SK-N-SH treated with all-trans-retinoic acid at 6 μM for 48 hours (cell line): Measurements from ENCODE around the gene DNASE1.

Source experiments
- ARNTL ChIP-seq: fragments of 450-650 bp; formaldehyde crosslinking; IDR thresholded peaks from 2 replicates; pipeline ENCODE4 v1.5.0; 2020; ENCODE audit warnings: low read depth, mild to moderate bottlenecking, moderate library complexity, borderline replicate concordance
- BACH2 ChIP-seq: fragments of 250-450 bp; sonication (Bioruptor Pico); IDR thresholded peaks from 2 replicates; pipeline ENCODE4 v1.9.0; 2021; ENCODE audit warnings: mild to moderate bottlenecking, borderline replicate concordance
- GLIS3 ChIP-seq: fragments of 250-450 bp; sonication (Bioruptor Pico); IDR thresholded peaks from 2 replicates; pipeline ENCODE4 v1.5.0; 2020; ENCODE audit warnings: mild to moderate bottlenecking, moderate library complexity
- ISL1 ChIP-seq: fragments of 250-450 bp; sonication (Bioruptor Pico); IDR thresholded peaks from 2 replicates; pipeline ENCODE4 v2.1.2; 2022; ENCODE audit warnings: mild to moderate bottlenecking, moderate library complexity
- RARB ChIP-seq: fragments of 250-450 bp; sonication (Bioruptor Pico); IDR thresholded peaks from 2 replicates; pipeline ENCODE4 v1.8.0; 2021; ENCODE audit warnings: mild to moderate bottlenecking, moderate library complexity
- TOX ChIP-seq: fragments of 250-450 bp; sonication (Bioruptor Pico); IDR thresholded peaks from 2 replicates; pipeline ENCODE4 v1.8.0; 2021; ENCODE audit warnings: mild to moderate bottlenecking, moderate library complexity, borderline replicate concordance
- ZFP30 ChIP-seq: fragments of 450-650 bp; formaldehyde crosslinking; IDR thresholded peaks from 2 replicates; pipeline ENCODE4 v1.5.0; 2022; ENCODE audit warnings: mild to moderate bottlenecking, moderate library complexity
- TF ChIP-seq, protein P1 (sequence below): fragments of 250-450 bp; sonication (Bioruptor Pico); IDR thresholded peaks from 2 replicates; pipeline ENCODE4 v1.5.1; 2020; ENCODE audit warnings: low read depth, mild to moderate bottlenecking, moderate library complexity
- TF ChIP-seq, protein P2 (sequence below): fragments of 250-450 bp; sonication (Bioruptor Pico); IDR thresholded peaks from 2 replicates; pipeline ENCODE4 v1.5.0; 2020; ENCODE audit warnings: mild to moderate bottlenecking, moderate library complexity

DNA sequence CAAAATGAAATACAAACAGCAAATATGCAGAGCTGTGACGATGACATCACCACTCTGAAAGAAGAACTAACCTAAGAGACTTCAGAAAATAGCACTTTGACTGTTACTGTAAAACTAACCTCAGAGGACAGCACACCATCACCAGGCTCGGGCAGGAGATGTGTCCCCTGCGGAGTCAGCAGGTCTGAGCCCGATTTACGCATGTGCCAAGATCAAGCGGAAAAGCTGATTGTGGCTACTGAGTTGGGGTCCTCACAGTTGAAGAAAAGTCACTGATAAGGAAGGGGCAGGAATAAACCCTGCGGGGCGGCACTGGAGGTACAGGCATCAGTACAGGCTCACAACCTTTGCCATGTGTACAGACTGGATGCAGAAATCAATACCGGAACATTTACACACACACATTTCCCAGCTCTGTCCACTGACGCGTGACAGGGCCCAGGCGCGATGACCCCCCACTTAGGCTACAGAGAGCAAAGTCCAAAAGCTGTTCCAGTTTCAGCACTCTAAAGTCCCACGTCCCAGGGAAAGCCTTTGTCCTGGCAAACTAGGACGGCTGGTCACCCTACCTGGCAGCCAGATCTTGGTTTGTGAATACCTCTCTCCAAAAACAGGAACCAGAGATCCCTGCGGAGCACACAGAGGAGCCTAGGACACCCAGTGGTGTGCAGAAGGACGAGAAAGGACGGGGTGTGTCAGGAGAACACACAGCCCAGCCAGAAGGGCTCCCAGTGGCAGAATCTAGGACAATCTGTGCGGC is 41.3 kb downstream of the DNASE1 start:
- TF ChIP-seq TOX (CRISPR knock-in tag) (no peak), RARB (no peak), ISL1 (CRISPR knock-in tag) (no peak), BACH2 (CRISPR knock-in tag) (no peak), ZFP30 (CRISPR knock-in tag) (no peak), ARNTL (no peak), GLIS3 (CRISPR knock-in tag) (no peak)
- TF ChIP-seq, protein P1, sequence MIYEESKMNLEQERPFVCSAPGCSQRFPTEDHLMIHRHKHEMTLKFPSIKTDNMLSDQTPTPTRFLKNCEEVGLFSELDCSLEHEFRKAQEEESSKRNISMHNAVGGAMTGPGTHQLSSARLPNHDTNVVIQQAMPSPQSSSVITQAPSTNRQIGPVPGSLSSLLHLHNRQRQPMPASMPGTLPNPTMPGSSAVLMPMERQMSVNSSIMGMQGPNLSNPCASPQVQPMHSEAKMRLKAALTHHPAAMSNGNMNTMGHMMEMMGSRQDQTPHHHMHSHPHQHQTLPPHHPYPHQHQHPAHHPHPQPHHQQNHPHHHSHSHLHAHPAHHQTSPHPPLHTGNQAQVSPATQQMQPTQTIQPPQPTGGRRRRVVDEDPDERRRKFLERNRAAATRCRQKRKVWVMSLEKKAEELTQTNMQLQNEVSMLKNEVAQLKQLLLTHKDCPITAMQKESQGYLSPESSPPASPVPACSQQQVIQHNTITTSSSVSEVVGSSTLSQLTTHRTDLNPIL (CRISPR knock-in tag): no peak
- TF ChIP-seq, protein P2, sequence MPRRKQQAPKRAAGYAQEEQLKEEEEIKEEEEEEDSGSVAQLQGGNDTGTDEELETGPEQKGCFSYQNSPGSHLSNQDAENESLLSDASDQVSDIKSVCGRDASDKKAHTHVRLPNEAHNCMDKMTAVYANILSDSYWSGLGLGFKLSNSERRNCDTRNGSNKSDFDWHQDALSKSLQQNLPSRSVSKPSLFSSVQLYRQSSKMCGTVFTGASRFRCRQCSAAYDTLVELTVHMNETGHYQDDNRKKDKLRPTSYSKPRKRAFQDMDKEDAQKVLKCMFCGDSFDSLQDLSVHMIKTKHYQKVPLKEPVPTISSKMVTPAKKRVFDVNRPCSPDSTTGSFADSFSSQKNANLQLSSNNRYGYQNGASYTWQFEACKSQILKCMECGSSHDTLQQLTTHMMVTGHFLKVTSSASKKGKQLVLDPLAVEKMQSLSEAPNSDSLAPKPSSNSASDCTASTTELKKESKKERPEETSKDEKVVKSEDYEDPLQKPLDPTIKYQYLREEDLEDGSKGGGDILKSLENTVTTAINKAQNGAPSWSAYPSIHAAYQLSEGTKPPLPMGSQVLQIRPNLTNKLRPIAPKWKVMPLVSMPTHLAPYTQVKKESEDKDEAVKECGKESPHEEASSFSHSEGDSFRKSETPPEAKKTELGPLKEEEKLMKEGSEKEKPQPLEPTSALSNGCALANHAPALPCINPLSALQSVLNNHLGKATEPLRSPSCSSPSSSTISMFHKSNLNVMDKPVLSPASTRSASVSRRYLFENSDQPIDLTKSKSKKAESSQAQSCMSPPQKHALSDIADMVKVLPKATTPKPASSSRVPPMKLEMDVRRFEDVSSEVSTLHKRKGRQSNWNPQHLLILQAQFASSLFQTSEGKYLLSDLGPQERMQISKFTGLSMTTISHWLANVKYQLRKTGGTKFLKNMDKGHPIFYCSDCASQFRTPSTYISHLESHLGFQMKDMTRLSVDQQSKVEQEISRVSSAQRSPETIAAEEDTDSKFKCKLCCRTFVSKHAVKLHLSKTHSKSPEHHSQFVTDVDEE (CRISPR knock-in tag): no peak
